Measurements from ENCODE around the gene ZNF512.

DNA sequence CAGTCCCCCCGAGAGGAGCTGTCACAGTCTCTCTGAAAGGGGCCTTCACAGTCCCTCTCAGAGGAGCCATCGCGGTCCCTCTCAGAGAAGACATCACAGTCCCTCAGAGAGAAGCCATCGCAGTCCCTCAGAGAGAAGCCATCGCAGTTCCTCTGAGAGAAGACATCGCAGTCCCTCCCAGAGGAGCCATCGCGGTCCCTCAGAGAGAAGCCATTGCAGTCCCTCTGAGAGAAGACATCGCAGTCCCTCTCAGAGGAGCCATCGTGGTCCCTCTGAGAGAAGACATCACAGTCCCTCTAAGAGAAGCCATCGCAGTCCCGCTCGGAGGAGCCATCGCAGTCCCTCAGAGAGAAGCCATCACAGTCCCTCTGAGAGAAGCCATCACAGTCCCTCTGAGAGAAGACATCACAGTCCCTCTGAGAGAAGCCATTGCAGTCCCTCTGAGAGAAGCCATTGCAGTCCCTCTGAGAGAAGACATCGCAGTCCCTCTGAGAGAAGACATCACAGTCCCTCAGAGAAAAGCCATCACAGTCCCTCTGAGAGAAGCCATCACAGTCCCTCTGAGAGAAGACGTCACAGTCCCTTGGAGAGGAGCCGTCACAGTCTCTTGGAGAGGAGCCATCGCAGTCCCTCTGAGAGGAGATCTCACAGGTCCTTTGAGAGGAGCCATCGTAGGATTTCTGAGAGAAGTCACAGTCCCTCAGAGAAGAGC, 1.3 kb upstream of the ZNF512 start:
- no peak for TF ChIP-seq NR2C2 (CRISPR knock-in tag; IDR thresholded peaks at IDR 0.05; ENCODE audit: borderline replicate concordance)
- TF ChIP-seq NKX3-1 (CRISPR knock-in tag; IDR thresholded peaks at IDR 0.05), result no peak
- no peak for TF ChIP-seq GABPB1 (CRISPR knock-in tag; IDR thresholded peaks at IDR 0.05)
- TF ChIP-seq, protein P1, sequence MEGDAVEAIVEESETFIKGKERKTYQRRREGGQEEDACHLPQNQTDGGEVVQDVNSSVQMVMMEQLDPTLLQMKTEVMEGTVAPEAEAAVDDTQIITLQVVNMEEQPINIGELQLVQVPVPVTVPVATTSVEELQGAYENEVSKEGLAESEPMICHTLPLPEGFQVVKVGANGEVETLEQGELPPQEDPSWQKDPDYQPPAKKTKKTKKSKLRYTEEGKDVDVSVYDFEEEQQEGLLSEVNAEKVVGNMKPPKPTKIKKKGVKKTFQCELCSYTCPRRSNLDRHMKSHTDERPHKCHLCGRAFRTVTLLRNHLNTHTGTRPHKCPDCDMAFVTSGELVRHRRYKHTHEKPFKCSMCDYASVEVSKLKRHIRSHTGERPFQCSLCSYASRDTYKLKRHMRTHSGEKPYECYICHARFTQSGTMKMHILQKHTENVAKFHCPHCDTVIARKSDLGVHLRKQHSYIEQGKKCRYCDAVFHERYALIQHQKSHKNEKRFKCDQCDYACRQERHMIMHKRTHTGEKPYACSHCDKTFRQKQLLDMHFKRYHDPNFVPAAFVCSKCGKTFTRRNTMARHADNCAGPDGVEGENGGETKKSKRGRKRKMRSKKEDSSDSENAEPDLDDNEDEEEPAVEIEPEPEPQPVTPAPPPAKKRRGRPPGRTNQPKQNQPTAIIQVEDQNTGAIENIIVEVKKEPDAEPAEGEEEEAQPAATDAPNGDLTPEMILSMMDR (CRISPR knock-in tag; IDR thresholded peaks at IDR 0.05), result no peak
